ENCODE results near the gene BAIAP3. TPM values are rescaled to one million over a fixed set of nuclear protein-coding genes. Genes with fewer than 3 reads are reported as not detected.

The BAIAP3 gene
- total RNA-seq, 4 donors from 2014 or later, result 1.3 to 4.2 (median 2.3) TPM

- TF ChIP-seq POLR2AphosphoS5 (IDR thresholded peaks at IDR 0.05) (no peak), POLR2A (IDR thresholded peaks at IDR 0.05; ENCODE audit: low read depth) (no peak), CTCF (IDR thresholded peaks at IDR 0.05) (no peak), EP300 (IDR thresholded peaks at IDR 0.05) (no peak)
- Histone ChIP-seq H3K9me3 (no peaks in the 10 kb centered on the region), H3K27ac (replicated peaks in 1 of 4) (no peak overlapping the region), H3K4me1 (peaks cover 0 to 10% (median 0%) of the 10 kb centered on the region in 4 donors), H3K4me3 (no peak overlapping the region), H3K27me3 (no peaks in the 10 kb centered on the region), H3K36me3 (peaks cover 38 to 90% (median 79%) of the 10 kb centered on the region in 4 donors)
- DNase-seq (ENCODE audit: extremely low spot score), result no peak
- 95% methylated on average over 25 of the region's 43 CpGs for WGBS
- intact Hi-C loops (cut with DNase I), result no loop called here
Observed at GRCh38 chr16:1361685-1362360, 28.4 kb downstream of the BAIAP3 start.

- 87% methylated on average over 11 of the region's 11 CpGs for whole genome bisulfite sequencing
- DNase-seq (ENCODE audit: extremely low spot score), result no peak
- TF ChIP-seq CTCF (IDR thresholded peaks at IDR 0.05), result no peak
- no peak for TF ChIP-seq EP300 (IDR thresholded peaks at IDR 0.05)
- no peak overlapping the region for H3K4me3 ChIP-seq
- H3K4me1 ChIP-seq, result peaks cover 0 to 5% (median 0%) of the 10 kb centered on the region in 4 donors
- H3K9me3 ChIP-seq, result no peaks in the 10 kb centered on the region
- H3K27me3 ChIP-seq, result no peaks in the 10 kb centered on the region
- intact Hi-C loops (cut with DNase I), result no loop called here
- H3K27ac ChIP-seq (replicated peaks in 1 of 4), result no peak overlapping the region
- peaks cover 43 to 98% (median 87%) of the 10 kb centered on the region in 4 donors for H3K36me3 ChIP-seq
Observed at GRCh38 chr16:1362807-1363206, 29.4 kb downstream of the BAIAP3 start.

GRCh38 chr16:1363501-1364041 is 30.1 kb downstream of the BAIAP3 start:
- Histone ChIP-seq H3K9me3 (no peaks in the 10 kb centered on the region), H3K27me3 (no peaks in the 10 kb centered on the region), H3K4me3 (no peak overlapping the region), H3K36me3 (peaks cover 43 to 95% (median 88%) of the 10 kb centered on the region in 4 donors), H3K4me1 (no peaks in the 10 kb centered on the region), H3K27ac (replicated peaks in 1 of 4) (peak overlapping the region in 1 of 4 donors; percentile 15)
- TF ChIP-seq CTCF (IDR thresholded peaks at IDR 0.05) (peak; percentile 55 to 76 (median 65)), POLR2A (IDR thresholded peaks at IDR 0.05; ENCODE audit: low read depth) (no peak)
- 88% methylated on average over 9 of the region's 18 CpGs for WGBS
- intact Hi-C loops (cut with DNase I), result no loop called here
- DNase-seq (ENCODE audit: extremely low spot score), result no peak

GRCh38 chr16:1364510-1364909 is 31.1 kb downstream of the BAIAP3 start:
- DNase-seq (ENCODE audit: extremely low spot score), result no peak
- Histone ChIP-seq H3K27me3 (no peaks in the 10 kb centered on the region), H3K4me3 (no peak overlapping the region), H3K9me3 (no peaks in the 10 kb centered on the region), H3K27ac (replicated peaks in 1 of 4) (no peak overlapping the region), H3K36me3 (peaks cover 43 to 96% (median 88%) of the 10 kb centered on the region in 4 donors), H3K4me1 (no peaks in the 10 kb centered on the region)
- intact Hi-C loops (cut with DNase I), result no loop called here
- TF ChIP-seq POLR2A (IDR thresholded peaks at IDR 0.05; ENCODE audit: low read depth) (no peak), EP300 (IDR thresholded peaks at IDR 0.05) (no peak), POLR2AphosphoS5 (IDR thresholded peaks at IDR 0.05) (no peak), CTCF (IDR thresholded peaks at IDR 0.05) (no peak)
- WGBS, result 88% methylated on average over 15 of the region's 22 CpGs

Data from esophagus muscularis mucosa (tissue), 4 donors.